GM12892 (cell line): ENCODE data around the gene AGRN.
"Not testable (repeated sequence)": the region's sequence is repeated elsewhere in the genome, so short reads cannot be mapped to it uniquely, and the experiment has no call there.

ENCODE experiments used
- POLR2A ChIP-seq: IDR thresholded peaks from 2 replicates; pipeline ENCODE4 v1.6.1; 2011; ENCODE audit warnings: low read depth, low read length, control low read depth
- POLR2AphosphoS5 ChIP-seq: IDR thresholded peaks from 2 replicates; pipeline ENCODE4 v1.6.1; 2011; ENCODE audit warnings: low read depth, low read length, control low read depth
- TAF1 ChIP-seq: IDR thresholded peaks from 2 replicates; pipeline ENCODE4 v1.6.1; 2011; ENCODE audit warnings: low read depth, mild to moderate bottlenecking, control low read depth, low read length, borderline replicate concordance

DNA sequence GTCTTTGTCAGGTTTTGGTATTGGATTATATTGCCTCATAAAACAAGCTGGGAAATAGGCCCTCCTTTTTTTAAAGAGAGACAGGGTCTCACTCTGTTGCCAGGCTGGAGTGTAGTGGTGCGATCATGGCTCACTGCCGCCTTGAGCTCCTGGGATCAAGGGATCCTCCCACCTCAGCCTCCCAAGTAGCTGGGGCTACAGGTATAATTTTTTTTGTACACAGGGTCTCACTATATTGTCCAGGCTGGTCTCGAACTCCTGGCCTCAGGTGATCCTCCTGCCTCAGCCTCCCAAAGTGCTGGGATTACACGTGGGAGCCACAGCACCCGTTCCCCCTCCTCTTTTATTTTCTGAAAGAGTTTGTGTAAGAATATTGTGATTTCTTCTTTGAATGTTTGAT is 76.2 kb downstream of the AGRN start:
- TF ChIP-seq POLR2AphosphoS5, TAF1, POLR2A: not testable (repeated sequence)
